OCI-LY1 (cell line): ENCODE data around the gene LTN1.

Experiments
- H2AFZ ChIP-seq: fragments of 200-600 bp; sonication (generic), shearing (Covaris generic); 2 replicates; pipeline ENCODE4 v1.6.0; 2014; ENCODE audit warnings: antibody characterized with exemption, mild to moderate bottlenecking, low read length
- H3F3A ChIP-seq: fragments of 200-600 bp; sonication (generic), shearing (Covaris generic); 2 replicates; pipeline ENCODE4 v1.6.0; 2014; ENCODE audit warnings: mild to moderate bottlenecking, antibody characterized with exemption, low read length, moderate library complexity; ENCODE audit not compliant: insufficient read depth
- H3K27ac ChIP-seq: fragments of 200-600 bp; sonication (generic); 2 replicates; pipeline ENCODE4 v1.5.1; 2014; ENCODE audit warnings: low read length, mixed run types, mild to moderate bottlenecking, low read depth; ENCODE audit not compliant: poor library complexity, severe bottlenecking
- H3K27me3 ChIP-seq: fragments of 200-600 bp; sonication (generic); 2 replicates; pipeline ENCODE4 v1.6.0; 2014; ENCODE audit warnings: antibody characterized with exemption, mild to moderate bottlenecking, low read length, moderate library complexity; ENCODE audit not compliant: insufficient read depth
- H3K36me3 ChIP-seq: fragments of 200-600 bp; sonication (generic); 2 replicates; pipeline ENCODE4 v1.6.1; 2014; ENCODE audit warnings: mild to moderate bottlenecking, antibody characterized with exemption, low read length, moderate library complexity, mixed read lengths; ENCODE audit not compliant: insufficient read depth
- H3K4me1 ChIP-seq: fragments of 200-600 bp; sonication (generic); 2 replicates; pipeline ENCODE4 v1.5.1; 2014; ENCODE audit warnings: mild to moderate bottlenecking, low read length, moderate library complexity; ENCODE audit not compliant: insufficient read depth, severe bottlenecking
- H3K4me2 ChIP-seq: fragments of 200-600 bp; sonication (generic), shearing (Covaris generic); 2 replicates; pipeline ENCODE4 v1.6.1; 2014; ENCODE audit warnings: low read length
- H3K4me3 ChIP-seq: fragments of 200-600 bp; sonication (generic); 2 replicates; pipeline ENCODE4 v1.5.1; 2014; ENCODE audit warnings: low read length, low read depth, mild to moderate bottlenecking, mixed read lengths; ENCODE audit not compliant: poor library complexity, severe bottlenecking
- H3K79me2 ChIP-seq: fragments of 200-600 bp; shearing (Covaris generic); 2 replicates; pipeline ENCODE4 v1.6.1; 2016; ENCODE audit warnings: mixed run types, low read length, mixed read lengths; ENCODE audit not compliant: insufficient read depth
- H3K9ac ChIP-seq: fragments of 200-600 bp; sonication (generic), shearing (Covaris generic); 2 replicates; pipeline ENCODE4 v1.6.1; 2014; ENCODE audit warnings: mild to moderate bottlenecking, low read length, mixed read lengths
- H3K9me2 ChIP-seq: fragments of 200-600 bp; sonication (generic), shearing (Covaris generic); 2 replicates; pipeline ENCODE4 v1.6.1; 2014; ENCODE audit warnings: low read depth, mild to moderate bottlenecking, low read length, mixed read lengths
- H3K9me3 ChIP-seq: fragments of 200-600 bp; shearing (Covaris generic); 2 replicates; pipeline ENCODE4 v1.6.1; 2014; ENCODE audit warnings: low read length, mixed read lengths
- H4K20me1 ChIP-seq: fragments of 200-600 bp; sonication (generic), shearing (Covaris generic); 2 replicates; pipeline ENCODE4 v1.6.0; 2016; ENCODE audit warnings: mild to moderate bottlenecking, low read length; ENCODE audit not compliant: insufficient read depth
- EZH2 ChIP-seq: fragments of 200-600 bp; sonication (generic), shearing (Covaris generic); IDR thresholded peaks from 2 replicates; pipeline ENCODE4 v1.8.0; 2017; ENCODE audit warnings: borderline replicate concordance, mixed run types, mild to moderate bottlenecking, antibody characterized with exemption, low read length, moderate library complexity, mixed read lengths
- TF ChIP-seq, protein P1 (sequence below): fragments of 200-600 bp; sonication (generic), shearing (Covaris generic); IDR thresholded peaks from 2 replicates; pipeline ENCODE4 v1.5.1; 2017; ENCODE audit warnings: mild to moderate bottlenecking, antibody characterized with exemption, low read length, moderate library complexity, mixed read lengths

LTN1 gene

DNA sequence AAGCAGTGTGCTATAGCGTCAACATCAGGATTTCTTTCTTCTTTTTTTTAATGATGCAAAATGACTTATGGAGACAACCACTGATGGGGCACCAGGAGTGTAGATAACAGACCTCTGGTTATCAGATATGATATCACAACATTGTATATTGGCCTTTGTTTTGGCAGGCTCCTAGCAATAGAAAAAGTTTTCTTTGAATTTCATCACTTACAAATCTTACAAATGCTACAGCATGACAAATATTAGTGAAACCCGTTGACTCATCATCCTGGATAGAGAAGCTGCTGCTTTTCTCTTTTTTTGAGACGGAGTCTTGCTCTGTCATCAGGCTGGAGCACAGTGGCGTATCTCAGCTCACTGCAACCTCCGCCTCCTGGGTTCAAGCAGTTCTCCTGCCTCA lies 92.9 kb downstream of the LTN1 start:
- Histone ChIP-seq H3K27me3 (no peaks in the 10 kb centered on the region), H3K4me2 (no peak overlapping the region), H3K4me3 (no peak overlapping the region), H4K20me1 (no peaks in the 10 kb centered on the region), H2AFZ (no peak overlapping the region), H3K9ac (no peak overlapping the region), H3K36me3 (no peaks in the 10 kb centered on the region), H3F3A (no peaks in the 10 kb centered on the region), H3K9me3 (no peaks in the 10 kb centered on the region), H3K27ac (no peak overlapping the region), H3K9me2 (no peaks in the 10 kb centered on the region), H3K4me1 (no peaks in the 10 kb centered on the region), H3K79me2 (no peaks in the 10 kb centered on the region)
- TF ChIP-seq EZH2 = no peak
- TF ChIP-seq, protein P1, sequence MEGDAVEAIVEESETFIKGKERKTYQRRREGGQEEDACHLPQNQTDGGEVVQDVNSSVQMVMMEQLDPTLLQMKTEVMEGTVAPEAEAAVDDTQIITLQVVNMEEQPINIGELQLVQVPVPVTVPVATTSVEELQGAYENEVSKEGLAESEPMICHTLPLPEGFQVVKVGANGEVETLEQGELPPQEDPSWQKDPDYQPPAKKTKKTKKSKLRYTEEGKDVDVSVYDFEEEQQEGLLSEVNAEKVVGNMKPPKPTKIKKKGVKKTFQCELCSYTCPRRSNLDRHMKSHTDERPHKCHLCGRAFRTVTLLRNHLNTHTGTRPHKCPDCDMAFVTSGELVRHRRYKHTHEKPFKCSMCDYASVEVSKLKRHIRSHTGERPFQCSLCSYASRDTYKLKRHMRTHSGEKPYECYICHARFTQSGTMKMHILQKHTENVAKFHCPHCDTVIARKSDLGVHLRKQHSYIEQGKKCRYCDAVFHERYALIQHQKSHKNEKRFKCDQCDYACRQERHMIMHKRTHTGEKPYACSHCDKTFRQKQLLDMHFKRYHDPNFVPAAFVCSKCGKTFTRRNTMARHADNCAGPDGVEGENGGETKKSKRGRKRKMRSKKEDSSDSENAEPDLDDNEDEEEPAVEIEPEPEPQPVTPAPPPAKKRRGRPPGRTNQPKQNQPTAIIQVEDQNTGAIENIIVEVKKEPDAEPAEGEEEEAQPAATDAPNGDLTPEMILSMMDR = no peak

DNA sequence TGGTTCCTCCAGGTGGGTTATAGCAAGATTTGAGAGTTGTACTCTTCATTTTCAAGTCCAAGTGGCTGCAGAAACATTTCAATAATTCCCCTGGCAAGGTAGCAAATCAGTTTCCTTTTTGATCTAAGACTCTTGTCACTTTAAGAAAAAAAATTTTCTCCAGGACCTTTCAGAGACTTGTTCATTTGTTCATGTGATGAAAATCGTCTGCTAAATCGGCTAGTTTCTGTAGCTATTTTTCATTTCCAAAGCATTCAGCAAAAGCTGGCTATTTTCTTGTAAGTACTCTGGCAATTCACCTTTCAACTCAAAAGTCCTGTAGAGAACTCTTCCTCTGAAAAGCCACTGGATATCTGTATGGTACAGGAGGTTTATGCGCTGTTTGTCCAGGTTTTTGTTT lies 93.5 kb downstream of the LTN1 start:
- no peaks in the 10 kb centered on the region for H3K79me2 ChIP-seq
- no peaks in the 10 kb centered on the region for H4K20me1 ChIP-seq
- TF ChIP-seq EZH2 = no peak
- TF ChIP-seq, protein P1 = no peak
- no peaks in the 10 kb centered on the region for H3K36me3 ChIP-seq
- H3F3A ChIP-seq = no peaks in the 10 kb centered on the region
- H3K27me3 ChIP-seq = no peaks in the 10 kb centered on the region
- H3K4me3 ChIP-seq = no peak overlapping the region
- no peaks in the 10 kb centered on the region for H3K9me3 ChIP-seq
- no peaks in the 10 kb centered on the region for H3K9me2 ChIP-seq
- no peak overlapping the region for H3K27ac ChIP-seq
- no peak overlapping the region for H2AFZ ChIP-seq
- H3K4me1 ChIP-seq = no peaks in the 10 kb centered on the region
- no peak overlapping the region for H3K4me2 ChIP-seq
- H3K9ac ChIP-seq = no peak overlapping the region

DNA sequence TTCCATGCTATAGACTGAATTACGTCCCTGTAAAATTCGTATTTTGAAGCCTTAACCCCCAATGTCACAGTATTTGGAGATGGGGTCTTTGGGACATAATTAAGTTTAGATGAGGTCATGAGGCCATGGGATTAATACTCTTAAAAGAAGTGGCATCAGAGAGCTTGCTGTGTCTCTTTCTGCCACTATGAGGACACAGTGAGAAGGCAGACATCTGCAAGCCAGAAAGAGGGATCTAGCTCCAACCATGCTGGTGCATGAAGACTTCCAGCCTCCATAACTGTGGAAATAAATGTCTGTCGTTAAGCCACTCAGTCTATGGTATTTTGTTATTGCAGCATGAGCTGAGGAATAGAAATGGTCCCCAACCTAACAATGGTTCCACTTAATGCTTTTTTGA lies 99.0 kb downstream of the LTN1 start:
- no peak overlapping the region for H3K4me3 ChIP-seq
- no peak overlapping the region for H2AFZ ChIP-seq
- no peaks in the 10 kb centered on the region for H3K9me3 ChIP-seq
- H3K4me2 ChIP-seq = no peak overlapping the region
- no peaks in the 10 kb centered on the region for H3F3A ChIP-seq
- H3K9ac ChIP-seq = no peak overlapping the region
- 0 out of 2 replicates have a peak, but pooled peaks cover 3% of the 10 kb centered on the region for H3K27me3 ChIP-seq
- H3K27ac ChIP-seq = no peak overlapping the region
- no peaks in the 10 kb centered on the region for H3K4me1 ChIP-seq
- TF ChIP-seq, protein P1 = no peak
- TF ChIP-seq EZH2 = no peak
- H3K9me2 ChIP-seq = no peaks in the 10 kb centered on the region
- no peaks in the 10 kb centered on the region for H3K79me2 ChIP-seq
- no peaks in the 10 kb centered on the region for H4K20me1 ChIP-seq
- H3K36me3 ChIP-seq = no peaks in the 10 kb centered on the region
